Endodermal cell (in vitro differentiated cells): ENCODE measurements around the gene GP2. TPM values are rescaled to one million over a fixed set of nuclear protein-coding genes. Genes with fewer than 3 reads are reported as not detected.
A peak's percentile ranks its signal among the peaks of the same experiment; 100 is the strongest.

Experiments
- DNase-seq: peaks from one replicate; pipeline ENCODE4 v3.0.0-alpha.2; 2017
- H3K27ac ChIP-seq: 2 replicates; pipeline ENCODE4 v1.5.1; 2013; ENCODE audit warnings: mild to moderate bottlenecking, low read depth, low read length, moderate library complexity
- H3K27me3 ChIP-seq: 2 replicates; pipeline ENCODE4 v1.6.1; 2013; ENCODE audit warnings: mild to moderate bottlenecking, low read length, moderate library complexity; ENCODE audit not compliant: insufficient read depth, control insufficient read depth, poor library complexity, severe bottlenecking
- H3K36me3 ChIP-seq: 2 replicates; pipeline ENCODE4 v1.7.0; 2013; ENCODE audit warnings: mild to moderate bottlenecking, low read length, moderate library complexity; ENCODE audit not compliant: control insufficient read depth, insufficient read depth
- H3K4me1 ChIP-seq: one replicate; pipeline ENCODE4 v1.7.0; 2013; ENCODE audit warnings: low read length; ENCODE audit not compliant: control insufficient read depth, insufficient read depth
- H3K4me3 ChIP-seq: 2 replicates; pipeline ENCODE4 v1.5.1; 2013; ENCODE audit warnings: mild to moderate bottlenecking, low read length, moderate library complexity
- H3K9ac ChIP-seq: 2 replicates; pipeline ENCODE4 v1.6.1; 2013; ENCODE audit warnings: mild to moderate bottlenecking, low read length, moderate library complexity; ENCODE audit not compliant: poor library complexity, severe bottlenecking; ENCODE audit errors: extremely low read depth
- H3K9me3 ChIP-seq: 2 replicates; pipeline ENCODE4 v1.6.1; 2013; ENCODE audit warnings: mild to moderate bottlenecking, low read length, moderate library complexity; ENCODE audit not compliant: control insufficient read depth
- H3K27ac Mint-ChIP-seq: 2 replicates; pipeline ENCODE4 v1.8.0; 2020; ENCODE audit warnings: mixed read lengths
- H3K27me3 Mint-ChIP-seq: 2 replicates; pipeline ENCODE4 v1.8.0; 2021; ENCODE audit warnings: mild to moderate bottlenecking, mixed read lengths; ENCODE audit not compliant: insufficient read depth
- H3K36me3 Mint-ChIP-seq: 2 replicates; pipeline ENCODE4 v1.8.0; 2020; ENCODE audit warnings: low read depth, mixed read lengths
- H3K4me1 Mint-ChIP-seq: 2 replicates; pipeline ENCODE4 v1.8.0; 2020; ENCODE audit warnings: mixed read lengths
- H3K4me3 Mint-ChIP-seq: 2 replicates; pipeline ENCODE4 v1.8.0; 2020; ENCODE audit warnings: mild to moderate bottlenecking, moderate library complexity, mixed read lengths
- H3K9me3 Mint-ChIP-seq: 2 replicates; pipeline ENCODE4 v1.8.0; 2020; ENCODE audit warnings: mild to moderate bottlenecking, mixed read lengths
- WGBS, 2 experiments: methylation state at CpG; one replicate each; pipeline versions ENCODE4 v1.1.5 to v1.1.7; 2013; ENCODE audit warnings: missing lambda C conversion rate in 2 of 2, mixed read lengths in 1 of 2; ENCODE audit not compliant: insufficient coverage in 1 of 2, insufficient read length in 1 of 2; 5-methylcytosine and 5-hydroxymethylcytosine counted together
- total RNA-seq, 2 donors: library from RNA; stranded (reverse); fragmentation: NEBNext Ultra II Directional in 1 of 2; extraction: Animal tissue kit (Norgen Biotek cat#: 25700) in 1 of 2; gene quantifications; 2 replicates in 1 of 2; 3 replicates in 1 of 2; pipeline ENCODE4 v1.2.1, GENCODE V29; 2021
- TF ChIP-seq, protein P1 (sequence below): fragments of 200-600 bp; sonication (generic); conservative IDR thresholded peaks from 2 replicates; pipeline ENCODE4 v1.5.0; 2021; ENCODE audit warnings: antibody characterized with exemption, mild to moderate bottlenecking

The GP2 gene
- total RNA-seq, 2 donors from 2014 or later: not detected

DNA sequence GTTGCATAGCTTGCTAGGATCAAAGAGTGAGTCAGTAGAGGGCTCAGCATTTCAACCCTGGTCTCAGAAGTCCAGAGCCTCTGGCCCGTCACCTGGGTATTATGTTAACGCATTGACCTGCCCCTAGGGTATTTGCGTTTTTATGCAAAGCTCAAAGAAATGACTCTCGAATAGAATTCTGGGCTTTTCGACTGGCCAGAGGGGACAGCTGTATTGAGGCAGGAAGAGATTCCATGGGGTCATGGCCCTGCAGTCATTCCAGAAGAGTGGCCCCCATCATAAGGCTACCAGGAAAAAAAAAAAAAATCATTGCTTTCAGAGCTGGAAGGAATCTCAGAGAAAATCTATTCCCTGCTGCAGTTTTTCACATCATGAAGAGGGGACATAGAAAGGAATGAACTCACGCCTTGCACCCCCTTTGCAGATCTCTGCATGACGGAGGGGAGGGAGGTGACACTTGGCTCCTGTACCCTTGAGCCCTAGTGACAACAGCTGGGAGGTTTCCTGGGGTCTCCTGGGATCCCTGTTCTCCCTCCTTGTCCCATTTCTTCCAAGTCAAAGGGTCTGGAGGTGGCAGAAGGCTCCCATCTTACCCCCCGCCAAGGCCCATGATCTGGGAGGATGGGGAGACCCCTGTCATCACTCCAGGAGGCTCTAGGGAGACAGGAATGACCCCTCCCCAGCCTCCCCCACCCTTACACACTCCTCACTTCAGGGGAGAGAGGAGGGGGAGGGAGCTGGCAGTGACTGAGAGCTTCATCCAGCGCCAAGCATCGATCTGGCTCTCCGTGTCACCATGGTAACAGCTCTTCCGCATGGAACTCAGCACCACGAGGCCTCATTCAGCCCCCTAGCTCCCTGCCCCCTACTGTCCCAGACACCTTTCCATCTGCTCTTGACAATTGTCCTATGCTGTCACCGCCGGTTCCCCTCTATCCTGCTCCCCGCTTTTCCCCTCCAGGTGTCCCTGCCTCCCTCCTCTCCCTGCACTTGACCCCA is 35.8 kb downstream of the GP2 start:
- H3K9me3 Mint-ChIP-seq: no peaks in the 10 kb centered on the region
- TF ChIP-seq, protein P1, sequence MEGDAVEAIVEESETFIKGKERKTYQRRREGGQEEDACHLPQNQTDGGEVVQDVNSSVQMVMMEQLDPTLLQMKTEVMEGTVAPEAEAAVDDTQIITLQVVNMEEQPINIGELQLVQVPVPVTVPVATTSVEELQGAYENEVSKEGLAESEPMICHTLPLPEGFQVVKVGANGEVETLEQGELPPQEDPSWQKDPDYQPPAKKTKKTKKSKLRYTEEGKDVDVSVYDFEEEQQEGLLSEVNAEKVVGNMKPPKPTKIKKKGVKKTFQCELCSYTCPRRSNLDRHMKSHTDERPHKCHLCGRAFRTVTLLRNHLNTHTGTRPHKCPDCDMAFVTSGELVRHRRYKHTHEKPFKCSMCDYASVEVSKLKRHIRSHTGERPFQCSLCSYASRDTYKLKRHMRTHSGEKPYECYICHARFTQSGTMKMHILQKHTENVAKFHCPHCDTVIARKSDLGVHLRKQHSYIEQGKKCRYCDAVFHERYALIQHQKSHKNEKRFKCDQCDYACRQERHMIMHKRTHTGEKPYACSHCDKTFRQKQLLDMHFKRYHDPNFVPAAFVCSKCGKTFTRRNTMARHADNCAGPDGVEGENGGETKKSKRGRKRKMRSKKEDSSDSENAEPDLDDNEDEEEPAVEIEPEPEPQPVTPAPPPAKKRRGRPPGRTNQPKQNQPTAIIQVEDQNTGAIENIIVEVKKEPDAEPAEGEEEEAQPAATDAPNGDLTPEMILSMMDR: no peak
- Histone ChIP-seq H3K27ac (peak overlapping the region; percentile 2), H3K9me3 (no peaks in the 10 kb centered on the region), H3K27me3 (no peaks in the 10 kb centered on the region), H3K9ac (no peak overlapping the region), H3K36me3 (no peaks in the 10 kb centered on the region), H3K4me1 (no peaks in the 10 kb centered on the region), H3K4me3 (no peak overlapping the region)
- peaks cover 1% of the 10 kb centered on the region for H3K27me3 Mint-ChIP-seq
- 48 to 61% methylated on average over 11 to 15 of the region's 16 CpGs for WGBS, 2 experiments
- no peak for DNase-seq
- H3K4me1 Mint-ChIP-seq: no peaks in the 10 kb centered on the region
- H3K36me3 Mint-ChIP-seq: no peaks in the 10 kb centered on the region
- no peak overlapping the region for H3K27ac Mint-ChIP-seq
- no peak overlapping the region for H3K4me3 Mint-ChIP-seq

DNA sequence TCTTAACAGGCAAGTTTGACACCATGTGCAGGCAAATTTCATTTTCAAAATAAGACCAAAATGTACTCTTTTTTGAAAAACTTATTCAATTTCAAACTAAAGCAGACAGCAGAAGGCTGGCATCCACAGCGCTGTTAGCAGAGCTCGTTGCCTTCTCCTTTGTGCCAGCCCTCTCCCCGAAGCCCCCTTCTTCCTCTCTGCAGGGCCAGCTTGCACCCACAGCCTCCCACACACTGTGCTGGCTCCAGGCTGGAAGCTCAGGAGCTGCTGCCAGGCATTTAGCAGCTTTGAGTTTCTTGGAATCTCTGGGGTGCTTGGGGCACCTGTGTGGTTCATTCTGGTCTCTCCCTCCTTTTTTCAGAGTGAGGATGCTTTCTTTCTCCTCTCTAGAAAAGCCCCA is 37.7 kb downstream of the GP2 start:
- Histone ChIP-seq H3K27ac (no peak overlapping the region), H3K9me3 (no peaks in the 10 kb centered on the region), H3K27me3 (no peaks in the 10 kb centered on the region), H3K4me1 (no peaks in the 10 kb centered on the region), H3K36me3 (no peaks in the 10 kb centered on the region), H3K4me3 (no peak overlapping the region), H3K9ac (no peak overlapping the region)
- TF ChIP-seq, protein P1: no peak
- Mint-ChIP-seq H3K27ac (no peak overlapping the region), H3K27me3 (peaks cover 1% of the 10 kb centered on the region), H3K4me1 (peaks cover 3% of the 10 kb centered on the region), H3K4me3 (no peak overlapping the region), H3K9me3 (no peaks in the 10 kb centered on the region), H3K36me3 (no peaks in the 10 kb centered on the region)
- WGBS, 2 experiments: 91 to 100% methylated on average over 2 to 3 of the region's 3 CpGs
- no peak for DNase-seq

DNA sequence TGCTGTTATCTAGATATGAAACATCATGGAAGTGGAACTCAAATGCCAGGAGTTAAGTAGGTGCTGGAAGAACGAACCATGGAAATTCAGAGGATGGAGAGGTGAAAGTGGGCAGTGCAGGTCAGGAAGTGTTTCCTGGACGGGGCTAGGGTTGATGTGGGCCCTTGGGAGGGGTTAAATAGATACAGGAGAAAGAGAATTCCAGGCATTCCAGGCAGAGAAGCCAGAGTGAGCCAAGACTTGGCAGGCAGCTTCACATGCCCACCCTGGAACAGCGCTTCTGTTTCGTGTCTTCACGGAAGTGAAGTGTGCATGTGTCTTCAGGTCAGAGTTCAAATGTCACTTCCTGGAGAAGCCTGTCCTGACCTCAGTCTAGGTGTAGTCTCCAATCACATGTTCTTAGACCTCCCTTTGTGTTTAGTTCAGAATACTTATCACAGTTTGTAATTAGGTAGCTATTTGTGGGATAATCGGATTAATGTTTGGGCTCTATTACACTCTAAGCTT is 41.3 kb downstream of the GP2 start:
- Histone ChIP-seq H3K27ac (no peak overlapping the region), H3K9me3 (no peaks in the 10 kb centered on the region), H3K36me3 (no peaks in the 10 kb centered on the region), H3K27me3 (no peaks in the 10 kb centered on the region), H3K4me3 (no peak overlapping the region), H3K9ac (no peak overlapping the region), H3K4me1 (no peaks in the 10 kb centered on the region)
- Mint-ChIP-seq H3K36me3 (no peaks in the 10 kb centered on the region), H3K4me3 (no peak overlapping the region), H3K4me1 (peaks cover 3% of the 10 kb centered on the region), H3K27ac (peak overlapping the region; percentile 45), H3K27me3 (no peaks in the 10 kb centered on the region), H3K9me3 (no peaks in the 10 kb centered on the region)
- 78 to 83% methylated on average over 6 of the region's 6 CpGs for WGBS, 2 experiments
- TF ChIP-seq, protein P1: no peak
- peak; percentile 57 for DNase-seq
